Psoas muscle (tissue), 8 donors: ENCODE data around the gene POGLUT2. TPM values are rescaled to one million over a fixed set of nuclear protein-coding genes. Genes with fewer than 3 reads are reported as not detected.

Experiments
- ATAC-seq, 4 donors: fragments of 200-7000 bp; cut with Tn5 transposase; one replicate each; pipeline ENCODE4 v1.9.1; 2020; ENCODE audit warnings: moderate library complexity in 3 of 4, mild to moderate bottlenecking in 2 of 4
- DNase-seq, 2 donors: peaks; one replicate each; pipeline ENCODE4 v3.0.0-alpha.2; 2020
- H3K27ac ChIP-seq: fragments of 200-600 bp; one replicate; pipeline ENCODE4 v1.8.0; 2022
- H3K27me3 ChIP-seq, 3 donors: fragments of 200-600 bp in 1 of 3; one replicate each; pipeline versions ENCODE4 v1.6.1 to v1.8.0; 2013 to 2022; ENCODE audit warnings: low read length in 2 of 3, mild to moderate bottlenecking in 2 of 3, moderate library complexity in 1 of 3; ENCODE audit not compliant: insufficient read depth in 3 of 3
- H3K36me3 ChIP-seq, 2 donors: fragments of 200-600 bp in 1 of 2; one replicate each; pipeline versions ENCODE4 v1.6.1 to v1.8.0; 2013 to 2022; ENCODE audit warnings: low read depth in 1 of 2, mild to moderate bottlenecking in 1 of 2, moderate library complexity in 1 of 2; ENCODE audit not compliant: insufficient read depth in 1 of 2
- H3K4me1 ChIP-seq: fragments of 200-600 bp; one replicate; pipeline ENCODE4 v1.8.0; 2022
- H3K4me3 ChIP-seq: fragments of 200-600 bp; one replicate; pipeline ENCODE4 v1.8.0; 2022; ENCODE audit warnings: mild to moderate bottlenecking
- H3K9me3 ChIP-seq: fragments of 200-600 bp; one replicate; pipeline ENCODE4 v1.8.0; 2022
- CTCF ChIP-seq: fragments of 200-600 bp; IDR thresholded peaks from one replicate; pipeline ENCODE4 v1.8.0; 2022; ENCODE audit warnings: antibody characterized with exemption
- WGBS, 3 donors: extraction: QIAGEN DNeasy Blood & Tissue Kit; methylation state at CpG; one replicate each; pipeline versions ENCODE4 v1.1.6 to v1.1.7; 2013; 5-methylcytosine and 5-hydroxymethylcytosine counted together
- intact Hi-C, 2 donors: fragments of 100-400 bp; cut with DNase I; formaldehyde crosslinking; loops; one replicate each; pipeline versions ENCODE4 v1.11.0 to v1.14.2; 2022
- polyA plus RNA-seq, 3 donors: library from polyadenylated mRNA; stranded (reverse); fragments of 200-250 nt; gene quantifications; one replicate each; pipeline ENCODE4 v1.2.3, GENCODE V29; 2013
- total RNA-seq, 4 donors: library from RNA; stranded (reverse); fragmentation: NEBNext Ultra II Directional in 2 of 4; extraction: Animal tissue kit (Norgen Biotek cat#: 25700) in 2 of 4; gene quantifications; one replicate each; pipeline versions ENCODE4 v1.2.1 to v1.2.4, GENCODE V29; 2021 to 2023
- donor health status: healthy with polysubstance abuse.
- donor health status: DM: no; HTN: no; CAD: no; lungs with moderate emphysema.
- donor health status: Bipolar disorder and iron deficiency.
- donor health status: healthy.
- donor health status: DM: yes; HTN: yes; CAD: no.
- donor health status: DM: no; HTN: no; CAD: no.
- donor health status: DM: no; HTN: no; CAD: no.
- donor health status: DM: yes; HTN: yes; CAD: no.

Gene POGLUT2
- total and polyA plus RNA-seq, 7 donors = 0.69 to 1.9 (median 0.96) TPM

DNA sequence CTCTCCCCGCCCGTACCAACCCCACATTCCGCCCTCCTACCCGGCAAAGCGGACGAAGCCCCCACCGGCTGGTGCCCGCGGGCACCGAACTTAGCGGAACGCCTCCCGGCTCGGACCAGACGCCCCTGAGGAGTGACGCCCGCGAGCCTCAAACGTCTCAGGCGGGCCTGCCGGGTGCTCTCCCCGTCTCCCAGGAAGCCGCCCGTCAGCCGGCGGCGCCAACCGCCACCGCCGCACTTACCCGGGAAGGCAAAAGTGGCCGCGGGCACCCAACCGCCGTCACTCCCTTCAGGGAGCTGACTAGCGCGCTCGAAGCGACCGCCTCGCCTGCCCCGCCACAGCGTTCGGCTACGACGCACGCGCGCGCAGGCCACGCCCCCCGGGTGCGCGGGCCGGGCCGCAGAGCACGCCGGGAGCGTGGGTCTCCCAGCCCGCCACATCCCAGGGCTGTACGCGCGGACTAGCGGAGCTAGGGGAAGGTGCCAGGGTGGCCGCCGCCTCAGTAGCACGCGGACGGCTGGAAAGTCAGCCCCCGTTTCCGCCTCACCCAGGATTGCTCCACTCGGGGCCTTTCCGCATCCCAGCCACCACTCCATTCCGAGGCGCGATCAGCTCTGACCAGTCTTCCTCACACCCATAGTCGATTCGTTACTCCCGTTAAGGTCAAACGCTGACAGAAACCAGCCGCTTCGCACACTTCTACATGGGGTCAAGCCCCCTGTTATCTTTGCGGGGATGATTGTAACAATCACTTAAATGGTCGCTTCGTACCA lies 25.1 kb downstream of the POGLUT2 start, which contains the start of gene TEX30:
Gene TEX30, minus strand, starts transcription at position 346 of the 773 bp plus-strand sequence. CDS start 3,760 bp downstream, outside the sequence.
- peak within 1 kb of the TSS; percentile 92 for H3K27ac ChIP-seq
- TF ChIP-seq CTCF = no peak
- intact Hi-C loops = loop anchor here in 1 of 2 donors (1.0 kb wide), 1 partner anchor 26 kb away; the partner anchor contains the start of gene BIVM
- no peaks in the 10 kb centered on the region for H3K27me3 ChIP-seq
- H3K4me1 ChIP-seq = peaks cover 5% of the 10 kb centered on the region
- 2 to 3% (median 3%) methylated on average over 55 to 85 of the region's 85 CpGs for WGBS, 3 donors
- no peaks in the 10 kb centered on the region for H3K9me3 ChIP-seq
- no peaks in the 10 kb centered on the region for H3K36me3 ChIP-seq
- peak within 1 kb of the TSS; percentile 95 for H3K4me3 ChIP-seq
- peak; percentile 99 for ATAC-seq
- peak; percentile 88 to 92 for DNase-seq

- Histone ChIP-seq H3K4me3 (peak overlapping the region; percentile 95), H3K27me3 (no peaks in the 10 kb centered on the region), H3K36me3 (peaks cover 0 to 8% of the 10 kb centered on the region in 2 donors), H3K27ac (no peak overlapping the region), H3K4me1 (peaks cover 5% of the 10 kb centered on the region), H3K9me3 (no peaks in the 10 kb centered on the region)
- DNase-seq (no peak), ATAC-seq (no peak)
- intact Hi-C loops = no loop called here
- WGBS, 3 donors = 89 to 95% (median 91%) methylated on average over 16 of the region's 16 CpGs
- no peak for TF ChIP-seq CTCF
These were observed 26.7 kb downstream of the POGLUT2 start for GRCh38 chr13:102772042-102772425.

DNA sequence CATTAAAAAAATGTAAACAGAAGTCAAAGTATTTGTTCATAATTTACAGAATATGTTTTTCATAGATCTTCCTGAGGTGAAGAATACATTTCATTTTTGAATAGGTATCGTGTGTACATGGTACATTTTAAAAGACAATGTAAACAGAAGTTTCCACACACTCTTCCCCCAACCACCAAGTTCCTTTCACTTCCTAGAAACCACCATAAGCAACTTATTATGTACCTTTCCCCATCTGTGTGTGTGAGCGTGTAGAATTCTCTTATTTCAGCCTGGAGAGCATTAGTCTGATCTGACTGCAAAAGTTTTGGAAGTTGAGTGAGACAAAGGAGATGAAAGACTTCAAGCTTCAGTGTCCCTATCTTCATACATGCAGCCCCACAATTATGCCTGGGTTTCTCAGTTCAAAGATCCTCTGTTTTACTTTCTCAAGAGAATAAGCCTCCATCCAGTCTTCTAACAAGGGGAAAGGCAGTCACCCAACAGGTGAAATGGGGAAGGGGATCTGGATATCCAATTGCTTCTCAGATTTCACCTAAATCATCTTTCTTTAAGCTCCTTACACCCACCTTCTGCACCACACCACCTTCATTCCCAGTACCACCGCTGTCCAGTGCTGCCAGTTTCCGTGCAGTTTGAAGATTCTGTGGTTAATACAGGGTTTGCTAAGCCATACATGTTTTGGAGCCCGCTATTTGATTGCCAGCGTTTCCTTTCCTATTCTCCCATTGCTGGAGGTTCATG lies 27.3 kb downstream of the POGLUT2 start:
- no peaks in the 10 kb centered on the region for H3K9me3 ChIP-seq
- no peak overlapping the region for H3K4me3 ChIP-seq
- no peak overlapping the region for H3K27ac ChIP-seq
- WGBS, 3 donors = 91 to 95% (median 93%) methylated on average over 6 of the region's 6 CpGs
- ATAC-seq = no peak
- intact Hi-C loops = no loop called here
- H3K4me1 ChIP-seq = peaks cover 5% of the 10 kb centered on the region
- TF ChIP-seq CTCF = no peak
- H3K27me3 ChIP-seq = no peaks in the 10 kb centered on the region
- peaks cover 0 to 14% of the 10 kb centered on the region in 2 donors for H3K36me3 ChIP-seq
- no peak for DNase-seq

DNA sequence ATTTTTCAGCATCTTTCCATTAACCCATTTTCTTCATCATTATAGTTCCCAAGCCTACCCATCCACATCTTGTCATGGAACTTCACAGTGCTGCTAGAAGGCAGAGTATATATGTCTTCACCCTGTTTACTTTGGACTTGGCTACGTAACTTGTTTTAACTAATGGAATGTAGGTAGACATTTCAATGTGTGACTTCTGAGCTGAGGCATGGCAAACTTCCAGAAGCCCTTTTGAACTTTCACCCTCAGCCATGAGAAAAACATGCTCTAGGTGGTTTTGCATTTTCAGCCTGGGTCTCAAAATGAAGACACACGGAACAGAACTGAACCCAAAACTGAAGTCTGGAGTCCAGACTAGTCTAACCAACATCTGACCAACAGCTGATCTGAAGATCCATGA lies 28.3 kb downstream of the POGLUT2 start:
- Histone ChIP-seq H3K4me3 (no peak overlapping the region), H3K27me3 (no peaks in the 10 kb centered on the region), H3K9me3 (no peaks in the 10 kb centered on the region), H3K36me3 (peaks cover 0 to 24% of the 10 kb centered on the region in 2 donors), H3K27ac (no peak overlapping the region), H3K4me1 (peaks cover 5% of the 10 kb centered on the region)
- TF ChIP-seq CTCF = no peak
- ATAC-seq (no peak), DNase-seq (no peak)
- intact Hi-C loops = no loop called here
- 88 to 90% (median 90%) methylated on average over 2 of the region's 2 CpGs for WGBS, 3 donors
